H9 (cell line): ENCODE data around the gene LAMA3. TPM values are rescaled to one million over a fixed set of nuclear protein-coding genes. Genes with fewer than 3 reads are reported as not detected.

Source experiments
- DNase-seq: peaks from one replicate; pipeline ENCODE4 v3.0.0-alpha.2; 2017
- H2AFZ ChIP-seq: one replicate; pipeline ENCODE4 v1.6.1; 2013; ENCODE audit warnings: mild to moderate bottlenecking, low read length, control low read depth, moderate library complexity
- H2AK5ac ChIP-seq: 2 replicates; pipeline ENCODE4 v1.6.1; 2013; ENCODE audit warnings: low read length, control low read depth, mixed read lengths; ENCODE audit not compliant: insufficient read length
- H2BK120ac ChIP-seq: one replicate; pipeline ENCODE4 v1.6.1; 2013; ENCODE audit warnings: low read depth, mild to moderate bottlenecking, low read length, control low read depth, inconsistent platforms; ENCODE audit not compliant: poor library complexity, severe bottlenecking
- H2BK12ac ChIP-seq: 2 replicates; pipeline ENCODE4 v1.6.1; 2013; ENCODE audit warnings: low read length, control low read depth, mixed read lengths, low read depth; ENCODE audit not compliant: insufficient read length
- H2BK15ac ChIP-seq: 2 replicates; pipeline ENCODE4 v1.6.1; 2013; ENCODE audit warnings: low read depth, low read length, control low read depth
- H2BK20ac ChIP-seq: one replicate; pipeline ENCODE4 v1.6.1; 2013; ENCODE audit warnings: low read depth, mild to moderate bottlenecking, low read length, control low read depth, inconsistent platforms; ENCODE audit not compliant: poor library complexity, severe bottlenecking
- H2BK5ac ChIP-seq: 2 replicates; pipeline ENCODE4 v1.6.1; 2013; ENCODE audit warnings: low read length, control low read depth, mixed read lengths; ENCODE audit not compliant: insufficient read length
- H3K14ac ChIP-seq: 2 replicates; pipeline ENCODE4 v1.6.1; 2013; ENCODE audit warnings: low read length, control low read depth; ENCODE audit not compliant: insufficient read depth
- H3K18ac ChIP-seq: 2 replicates; pipeline ENCODE4 v1.6.1; 2013; ENCODE audit warnings: low read depth, mild to moderate bottlenecking, mixed read lengths, low read length, control low read depth; ENCODE audit not compliant: insufficient read length
- H3K23ac ChIP-seq: 2 replicates; pipeline ENCODE4 v1.6.1; 2013; ENCODE audit warnings: low read length, control low read depth, mixed read lengths, low read depth; ENCODE audit not compliant: insufficient read length
- H3K23me2 ChIP-seq: 2 replicates; pipeline ENCODE4 v1.6.1; 2013; ENCODE audit warnings: low read depth, mild to moderate bottlenecking, mixed read lengths, low read length, control low read depth; ENCODE audit not compliant: insufficient read length, poor library complexity, severe bottlenecking
- H3K27ac ChIP-seq: 2 replicates; pipeline ENCODE4 v1.5.1; 2013; ENCODE audit warnings: low read length, control low read depth, mixed read lengths, low read depth; ENCODE audit not compliant: insufficient read length
- H3K27me3 ChIP-seq: 2 replicates; pipeline ENCODE4 v1.6.1; 2013; ENCODE audit warnings: low read length, control low read depth, inconsistent platforms; ENCODE audit not compliant: insufficient read depth
- H3K4ac ChIP-seq: 2 replicates; pipeline ENCODE4 v1.6.1; 2013; ENCODE audit warnings: low read depth, mild to moderate bottlenecking, control low read depth, inconsistent platforms, low read length, moderate library complexity
- H3K4me1 ChIP-seq: 2 replicates; pipeline ENCODE4 v1.6.1; 2013; ENCODE audit warnings: low read length, control low read depth, inconsistent platforms; ENCODE audit not compliant: insufficient read depth
- H3K4me2 ChIP-seq: 2 replicates; pipeline ENCODE4 v1.6.1; 2013; ENCODE audit warnings: low read length, control low read depth, mixed read lengths; ENCODE audit not compliant: insufficient read length, insufficient read depth
- H3K56ac ChIP-seq: 2 replicates; pipeline ENCODE4 v1.6.1; 2013; ENCODE audit warnings: low read depth, mild to moderate bottlenecking, mixed read lengths, low read length, control low read depth; ENCODE audit not compliant: insufficient read length
- H3K79me1 ChIP-seq: 2 replicates; pipeline ENCODE4 v1.6.1; 2013; ENCODE audit warnings: low read depth, mild to moderate bottlenecking, moderate library complexity, low read length, control low read depth, inconsistent platforms; ENCODE audit not compliant: insufficient read depth, poor library complexity, severe bottlenecking
- H3K79me2 ChIP-seq: 2 replicates; pipeline ENCODE4 v1.6.1; 2013; ENCODE audit warnings: low read length, control low read depth, inconsistent platforms; ENCODE audit not compliant: insufficient read depth
- H3K9ac ChIP-seq: 2 replicates; pipeline ENCODE4 v1.6.1; 2013; ENCODE audit warnings: low read length, control low read depth, mixed read lengths; ENCODE audit not compliant: insufficient read length; ENCODE audit errors: extremely low read depth
- H3K9me3 ChIP-seq: one replicate; pipeline ENCODE4 v1.6.1; 2013; ENCODE audit warnings: low read depth, low read length, inconsistent platforms; ENCODE audit not compliant: control insufficient read depth
- H3T11ph ChIP-seq: one replicate; pipeline ENCODE4 v1.6.1; 2013; ENCODE audit warnings: mild to moderate bottlenecking, low read length, control low read depth, inconsistent platforms
- H4K20me1 ChIP-seq: one replicate; pipeline ENCODE4 v1.6.1; 2013; ENCODE audit not compliant: control insufficient read depth, insufficient read length, insufficient read depth
- H4K5ac ChIP-seq: 2 replicates; pipeline ENCODE4 v1.6.1; 2013; ENCODE audit warnings: low read depth, mild to moderate bottlenecking, mixed read lengths, low read length, control low read depth; ENCODE audit not compliant: insufficient read length
- H4K8ac ChIP-seq: replicated peaks from 2 replicates; pipeline ENCODE4 v1.6.1; 2013; ENCODE audit warnings: low read length, control low read depth, mixed read lengths, low read depth; ENCODE audit not compliant: insufficient read length
- H4K91ac ChIP-seq: 2 replicates; pipeline ENCODE4 v1.6.1; 2013; ENCODE audit warnings: low read depth, mild to moderate bottlenecking, moderate library complexity, mixed read lengths, low read length, control low read depth; ENCODE audit not compliant: insufficient read length
- H3K27ac Mint-ChIP-seq, 3 experiments: 2 replicates in 2 of 3; 3 replicates in 1 of 3; pipeline ENCODE4 v1.8.0; 2020 to 2021; ENCODE audit warnings: mixed read lengths in 3 of 3, mild to moderate bottlenecking in 1 of 3, moderate library complexity in 1 of 3
- H3K27me3 Mint-ChIP-seq: 2 replicates; pipeline ENCODE4 v1.8.0; 2021; ENCODE audit warnings: low read depth, mild to moderate bottlenecking, moderate library complexity, mixed read lengths
- H3K36me3 Mint-ChIP-seq, 3 experiments: 2 replicates in 2 of 3; 3 replicates in 1 of 3; pipeline ENCODE4 v1.8.0; 2020 to 2021; ENCODE audit warnings: low read depth in 3 of 3, mixed read lengths in 3 of 3; ENCODE audit not compliant: insufficient read depth in 1 of 3
- H3K4me1 Mint-ChIP-seq, 2 experiments: 2 replicates each; pipeline ENCODE4 v1.8.0; 2020; ENCODE audit warnings: mixed read lengths in 2 of 2
- H3K4me3 Mint-ChIP-seq, 2 experiments: 2 replicates in 1 of 2; 3 replicates in 1 of 2; pipeline ENCODE4 v1.8.0; 2020 to 2021; ENCODE audit warnings: mild to moderate bottlenecking in 2 of 2, mixed read lengths in 2 of 2, moderate library complexity in 1 of 2
- H3K9me3 Mint-ChIP-seq, 2 experiments: 2 replicates in 1 of 2; 3 replicates in 1 of 2; pipeline ENCODE4 v1.8.0; 2020; ENCODE audit warnings: mild to moderate bottlenecking in 2 of 2, mixed read lengths in 2 of 2, moderate library complexity in 1 of 2
- WGBS: extraction: QIAGEN DNeasy Blood & Tissue Kit; methylation state at CpG from one replicate; pipeline ENCODE4 v1.1.7; 2013; ENCODE audit warnings: missing lambda C conversion rate, low lambda C conversion rate, mixed read lengths; ENCODE audit not compliant: insufficient read length; ENCODE audit errors: extremely low coverage; 5-methylcytosine and 5-hydroxymethylcytosine counted together
- total RNA-seq: library from RNA; stranded (reverse); gene quantifications from 2 replicates; pipeline ENCODE4 v1.2.1, GENCODE V29; 2021
- TF ChIP-seq, protein P1 (sequence below): fragments of 200-600 bp; sonication (generic); conservative IDR thresholded peaks from 3 replicates; pipeline ENCODE4 v1.8.0; 2021; ENCODE audit warnings: antibody characterized with exemption, mild to moderate bottlenecking

The LAMA3 gene
- total RNA-seq, 1 experiment from 2014 or later, result 0.33 TPM

DNA sequence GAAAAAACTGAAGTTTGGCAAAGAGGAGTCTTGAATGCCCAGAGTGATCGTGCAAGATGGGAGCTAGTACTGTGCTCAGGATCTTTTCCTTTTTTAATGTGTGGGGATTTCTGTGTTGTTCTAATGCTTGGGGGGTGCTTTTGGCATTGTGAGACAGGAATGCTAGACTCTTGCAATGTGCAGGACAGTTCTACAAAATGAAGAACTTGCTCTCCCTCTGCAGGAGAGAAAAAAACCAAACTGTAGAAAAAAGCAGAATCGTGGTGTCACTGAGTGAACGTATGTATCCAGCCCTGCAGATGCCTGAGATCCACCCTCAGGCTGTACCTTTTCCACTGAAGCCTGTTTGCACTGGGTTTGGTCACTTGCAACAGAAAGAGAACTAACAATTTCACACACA is 313.2 kb downstream of the LAMA3 start:
- H3K9me3 Mint-ChIP-seq, result no peaks in the 10 kb centered on the region
- H3K18ac ChIP-seq, result no peak overlapping the region

More for the DNA sequence above, 313.2 kb downstream of the LAMA3 start:
- no peak for DNase-seq
- no peak overlapping the region for H3K27ac Mint-ChIP-seq
- no peak overlapping the region for H4K8ac ChIP-seq
- no peak overlapping the region for H3K27ac ChIP-seq
- no peaks in the 10 kb centered on the region; the same call in 1 of the 2 replicates for H3K27me3 Mint-ChIP-seq
- H3K36me3 Mint-ChIP-seq, result no peaks in the 10 kb centered on the region
- H3K4me3 Mint-ChIP-seq, result no peak overlapping the region
- no peak overlapping the region for H3K4me2 ChIP-seq
- H3K56ac ChIP-seq, result no peak overlapping the region
- H2BK120ac ChIP-seq, result no peak overlapping the region
- H3K9me3 ChIP-seq, result no peaks in the 10 kb centered on the region
- H3K27me3 ChIP-seq, result no peaks in the 10 kb centered on the region
- no peak overlapping the region for H2BK20ac ChIP-seq
- no peaks in the 10 kb centered on the region for H3K79me2 ChIP-seq
- H2AK5ac ChIP-seq, result no peak overlapping the region
- H3K23ac ChIP-seq, result no peak overlapping the region
- TF ChIP-seq, protein P1, sequence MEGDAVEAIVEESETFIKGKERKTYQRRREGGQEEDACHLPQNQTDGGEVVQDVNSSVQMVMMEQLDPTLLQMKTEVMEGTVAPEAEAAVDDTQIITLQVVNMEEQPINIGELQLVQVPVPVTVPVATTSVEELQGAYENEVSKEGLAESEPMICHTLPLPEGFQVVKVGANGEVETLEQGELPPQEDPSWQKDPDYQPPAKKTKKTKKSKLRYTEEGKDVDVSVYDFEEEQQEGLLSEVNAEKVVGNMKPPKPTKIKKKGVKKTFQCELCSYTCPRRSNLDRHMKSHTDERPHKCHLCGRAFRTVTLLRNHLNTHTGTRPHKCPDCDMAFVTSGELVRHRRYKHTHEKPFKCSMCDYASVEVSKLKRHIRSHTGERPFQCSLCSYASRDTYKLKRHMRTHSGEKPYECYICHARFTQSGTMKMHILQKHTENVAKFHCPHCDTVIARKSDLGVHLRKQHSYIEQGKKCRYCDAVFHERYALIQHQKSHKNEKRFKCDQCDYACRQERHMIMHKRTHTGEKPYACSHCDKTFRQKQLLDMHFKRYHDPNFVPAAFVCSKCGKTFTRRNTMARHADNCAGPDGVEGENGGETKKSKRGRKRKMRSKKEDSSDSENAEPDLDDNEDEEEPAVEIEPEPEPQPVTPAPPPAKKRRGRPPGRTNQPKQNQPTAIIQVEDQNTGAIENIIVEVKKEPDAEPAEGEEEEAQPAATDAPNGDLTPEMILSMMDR, result no peak
- no peak overlapping the region for H3T11ph ChIP-seq
- no CpG with 5 or more reads among the region's 3 CpGs for WGBS
- H2BK5ac ChIP-seq, result no peak overlapping the region
- H4K20me1 ChIP-seq, result no peaks in the 10 kb centered on the region
- no peaks in the 10 kb centered on the region for H3K23me2 ChIP-seq
- no peak overlapping the region for H4K5ac ChIP-seq
- H3K4ac ChIP-seq, result no peak overlapping the region
- no peak overlapping the region for H2BK12ac ChIP-seq
- H3K4me1 ChIP-seq, result no peaks in the 10 kb centered on the region; the same call in 1 of the 2 replicates
- no peak overlapping the region for H2AFZ ChIP-seq
- H2BK15ac ChIP-seq, result no peak overlapping the region
- H3K14ac ChIP-seq, result no peak overlapping the region
- H3K79me1 ChIP-seq, result no peaks in the 10 kb centered on the region
- H3K9ac ChIP-seq, result no peak overlapping the region
- H4K91ac ChIP-seq, result no peak overlapping the region
- no peaks in the 10 kb centered on the region for H3K4me1 Mint-ChIP-seq
